GM19193 (cell line): ENCODE data around the gene CATSPERD.
A peak's percentile ranks its signal among the peaks of the same experiment; 100 is the strongest.

Source experiments
- POLR2A ChIP-seq: IDR thresholded peaks from 4 replicates; pipeline ENCODE4 v1.6.1; 2011; ENCODE audit not compliant: insufficient read depth, insufficient read length; ENCODE audit errors: extremely low read depth

CATSPERD gene

GRCh38 chr19:5811117-5811516 is 90.7 kb downstream of the CATSPERD start:
- no peak for TF ChIP-seq POLR2A

- TF ChIP-seq POLR2A: no peak
Measured at GRCh38 chr19:5814123-5814851, 93.8 kb downstream of the CATSPERD start.

- TF ChIP-seq POLR2A: no peak
Measured at GRCh38 chr19:5814852-5815246, 94.4 kb downstream of the CATSPERD start.

GRCh38 chr19:5817218-5817617 is 96.8 kb downstream of the CATSPERD start:
- TF ChIP-seq POLR2A: no peak

- TF ChIP-seq POLR2A: no peak
Measured at GRCh38 chr19:5818594-5818993, 98.2 kb downstream of the CATSPERD start.

GRCh38 chr19:5820785-5821184 is 100.3 kb downstream of the CATSPERD start:
- no peak for TF ChIP-seq POLR2A

- TF ChIP-seq POLR2A: no peak
Measured at GRCh38 chr19:5821521-5822180, 101.2 kb downstream of the CATSPERD start.

GRCh38 chr19:5822181-5822844 is 101.9 kb downstream of the CATSPERD start:
- TF ChIP-seq POLR2A: no peak

GRCh38 chr19:5823579-5824281 is 103.3 kb downstream of the CATSPERD start:
- no peak for TF ChIP-seq POLR2A

- TF ChIP-seq POLR2A: no peak
Measured at GRCh38 chr19:5824751-5825150, 104.3 kb downstream of the CATSPERD start.

GRCh38 chr19:5825178-5825577 is 104.7 kb downstream of the CATSPERD start:
- no peak for TF ChIP-seq POLR2A

- TF ChIP-seq POLR2A: no peak
Measured at GRCh38 chr19:5826531-5827341, 106.3 kb downstream of the CATSPERD start.

- no peak for TF ChIP-seq POLR2A
Measured at GRCh38 chr19:5827342-5827890, 107.0 kb downstream of the CATSPERD start.

- peak; percentile 92 for TF ChIP-seq POLR2A
Measured at GRCh38 chr19:5827891-5828660, 107.6 kb downstream of the CATSPERD start.
